ENCODE results near the gene OXGR1. TPM values are rescaled to one million over a fixed set of nuclear protein-coding genes. Genes with fewer than 3 reads are reported as not detected.

The OXGR1 gene
- total and polyA plus RNA-seq, 9 of the 15 experiments (the other 6 are each of a cell fraction or from before 2014, with no cell fraction given) = 0.03 TPM; not detected in 8

DNA sequence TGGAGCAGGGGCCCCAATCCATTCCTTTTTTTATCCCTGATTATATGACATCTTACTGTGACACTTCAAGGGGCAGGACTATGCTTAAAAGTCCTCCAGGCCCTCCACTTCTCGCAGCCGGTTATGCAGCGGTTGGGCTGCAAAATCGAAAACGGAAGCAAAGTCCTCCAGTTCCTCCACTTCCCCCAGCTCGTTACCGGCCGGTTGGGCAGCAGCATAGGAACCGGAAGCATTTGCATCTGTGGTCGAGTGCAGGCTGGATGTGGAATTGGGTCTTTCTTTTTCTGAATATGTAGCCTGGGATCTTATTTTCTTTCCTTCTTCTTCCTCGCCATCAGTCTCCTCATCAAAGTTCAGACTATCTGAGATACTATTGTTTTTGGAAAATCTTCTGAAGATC is 46.1 kb downstream of the OXGR1 start (continued):
- TF ChIP-seq ELF1 (tag; IDR thresholded peaks at IDR 0.05) (peak; percentile 60), MBD2 (IDR thresholded peaks at IDR 0.05; ENCODE audit: borderline replicate concordance, low read depth) (no peak), ZKSCAN3 (CRISPR knock-in tag; IDR thresholded peaks at IDR 0.05) (no peak), PHTF2 (CRISPR knock-in tag; IDR thresholded peaks at IDR 0.05) (no peak), HMGN3 (IDR thresholded peaks at IDR 0.05; ENCODE audit: borderline replicate concordance, extremely low read depth, insufficient read length, low read depth, low read length) (no peak), ZNF778 (CRISPR knock-in tag; IDR thresholded peaks at IDR 0.05) (no peak), ERF (CRISPR knock-in tag; IDR thresholded peaks at IDR 0.05) (no peak), KLF10 (CRISPR knock-in tag; IDR thresholded peaks at IDR 0.05) (no peak), ZBTB17 (CRISPR knock-in tag; IDR thresholded peaks at IDR 0.05) (no peak), NR2C1 (IDR thresholded peaks at IDR 0.05) (peak; percentile 49; the same call in 1 of the 2 replicates), NR2C1 (tag; IDR thresholded peaks at IDR 0.05) (peak; percentile 59), MCM2 (IDR thresholded peaks at IDR 0.05; ENCODE audit: low read depth) (no peak)
- TF ChIP-seq, protein P1, sequence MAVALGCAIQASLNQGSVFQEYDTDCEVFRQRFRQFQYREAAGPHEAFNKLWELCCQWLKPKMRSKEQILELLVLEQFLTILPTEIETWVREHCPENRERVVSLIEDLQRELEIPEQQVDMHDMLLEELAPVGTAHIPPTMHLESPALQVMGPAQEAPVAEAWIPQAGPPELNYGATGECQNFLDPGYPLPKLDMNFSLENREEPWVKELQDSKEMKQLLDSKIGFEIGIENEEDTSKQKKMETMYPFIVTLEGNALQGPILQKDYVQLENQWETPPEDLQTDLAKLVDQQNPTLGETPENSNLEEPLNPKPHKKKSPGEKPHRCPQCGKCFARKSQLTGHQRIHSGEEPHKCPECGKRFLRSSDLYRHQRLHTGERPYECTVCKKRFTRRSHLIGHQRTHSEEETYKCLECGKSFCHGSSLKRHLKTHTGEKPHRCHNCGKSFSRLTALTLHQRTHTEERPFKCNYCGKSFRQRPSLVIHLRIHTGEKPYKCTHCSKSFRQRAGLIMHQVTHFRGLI (CRISPR knock-in tag; IDR thresholded peaks at IDR 0.05) = peak; percentile 83; the same call in 1 of the 2 replicates
- TF ChIP-seq, protein P2, sequence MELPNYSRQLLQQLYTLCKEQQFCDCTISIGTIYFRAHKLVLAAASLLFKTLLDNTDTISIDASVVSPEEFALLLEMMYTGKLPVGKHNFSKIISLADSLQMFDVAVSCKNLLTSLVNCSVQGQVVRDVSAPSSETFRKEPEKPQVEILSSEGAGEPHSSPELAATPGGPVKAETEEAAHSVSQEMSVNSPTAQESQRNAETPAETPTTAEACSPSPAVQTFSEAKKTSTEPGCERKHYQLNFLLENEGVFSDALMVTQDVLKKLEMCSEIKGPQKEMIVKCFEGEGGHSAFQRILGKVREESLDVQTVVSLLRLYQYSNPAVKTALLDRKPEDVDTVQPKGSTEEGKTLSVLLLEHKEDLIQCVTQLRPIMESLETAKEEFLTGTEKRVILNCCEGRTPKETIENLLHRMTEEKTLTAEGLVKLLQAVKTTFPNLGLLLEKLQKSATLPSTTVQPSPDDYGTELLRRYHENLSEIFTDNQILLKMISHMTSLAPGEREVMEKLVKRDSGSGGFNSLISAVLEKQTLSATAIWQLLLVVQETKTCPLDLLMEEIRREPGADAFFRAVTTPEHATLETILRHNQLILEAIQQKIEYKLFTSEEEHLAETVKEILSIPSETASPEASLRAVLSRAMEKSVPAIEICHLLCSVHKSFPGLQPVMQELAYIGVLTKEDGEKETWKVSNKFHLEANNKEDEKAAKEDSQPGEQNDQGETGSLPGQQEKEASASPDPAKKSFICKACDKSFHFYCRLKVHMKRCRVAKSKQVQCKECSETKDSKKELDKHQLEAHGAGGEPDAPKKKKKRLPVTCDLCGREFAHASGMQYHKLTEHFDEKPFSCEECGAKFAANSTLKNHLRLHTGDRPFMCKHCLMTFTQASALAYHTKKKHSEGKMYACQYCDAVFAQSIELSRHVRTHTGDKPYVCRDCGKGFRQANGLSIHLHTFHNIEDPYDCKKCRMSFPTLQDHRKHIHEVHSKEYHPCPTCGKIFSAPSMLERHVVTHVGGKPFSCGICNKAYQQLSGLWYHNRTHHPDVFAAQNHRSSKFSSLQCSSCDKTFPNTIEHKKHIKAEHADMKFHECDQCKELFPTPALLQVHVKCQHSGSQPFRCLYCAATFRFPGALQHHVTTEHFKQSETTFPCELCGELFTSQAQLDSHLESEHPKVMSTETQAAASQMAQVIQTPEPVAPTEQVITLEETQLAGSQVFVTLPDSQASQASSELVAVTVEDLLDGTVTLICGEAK (IDR thresholded peaks at IDR 0.05) = peak; percentile 60; the same call in 1 of the 2 replicates
- TF ChIP-seq, protein P2 (CRISPR knock-in tag; IDR thresholded peaks at IDR 0.05) = no peak
- TF ChIP-seq, protein P3, sequence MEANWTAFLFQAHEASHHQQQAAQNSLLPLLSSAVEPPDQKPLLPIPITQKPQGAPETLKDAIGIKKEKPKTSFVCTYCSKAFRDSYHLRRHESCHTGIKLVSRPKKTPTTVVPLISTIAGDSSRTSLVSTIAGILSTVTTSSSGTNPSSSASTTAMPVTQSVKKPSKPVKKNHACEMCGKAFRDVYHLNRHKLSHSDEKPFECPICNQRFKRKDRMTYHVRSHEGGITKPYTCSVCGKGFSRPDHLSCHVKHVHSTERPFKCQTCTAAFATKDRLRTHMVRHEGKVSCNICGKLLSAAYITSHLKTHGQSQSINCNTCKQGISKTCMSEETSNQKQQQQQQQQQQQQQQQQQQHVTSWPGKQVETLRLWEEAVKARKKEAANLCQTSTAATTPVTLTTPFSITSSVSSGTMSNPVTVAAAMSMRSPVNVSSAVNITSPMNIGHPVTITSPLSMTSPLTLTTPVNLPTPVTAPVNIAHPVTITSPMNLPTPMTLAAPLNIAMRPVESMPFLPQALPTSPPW (CRISPR knock-in tag; IDR thresholded peaks at IDR 0.05) = no peak; the same call in 1 of the 2 replicates
- TF ChIP-seq, protein P4, sequence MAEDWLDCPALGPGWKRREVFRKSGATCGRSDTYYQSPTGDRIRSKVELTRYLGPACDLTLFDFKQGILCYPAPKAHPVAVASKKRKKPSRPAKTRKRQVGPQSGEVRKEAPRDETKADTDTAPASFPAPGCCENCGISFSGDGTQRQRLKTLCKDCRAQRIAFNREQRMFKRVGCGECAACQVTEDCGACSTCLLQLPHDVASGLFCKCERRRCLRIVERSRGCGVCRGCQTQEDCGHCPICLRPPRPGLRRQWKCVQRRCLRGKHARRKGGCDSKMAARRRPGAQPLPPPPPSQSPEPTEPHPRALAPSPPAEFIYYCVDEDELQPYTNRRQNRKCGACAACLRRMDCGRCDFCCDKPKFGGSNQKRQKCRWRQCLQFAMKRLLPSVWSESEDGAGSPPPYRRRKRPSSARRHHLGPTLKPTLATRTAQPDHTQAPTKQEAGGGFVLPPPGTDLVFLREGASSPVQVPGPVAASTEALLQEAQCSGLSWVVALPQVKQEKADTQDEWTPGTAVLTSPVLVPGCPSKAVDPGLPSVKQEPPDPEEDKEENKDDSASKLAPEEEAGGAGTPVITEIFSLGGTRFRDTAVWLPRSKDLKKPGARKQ (CRISPR knock-in tag; IDR thresholded peaks at IDR 0.05) = no peak

Data from K562 (cell line).